Natural killer cell treated with Interleukin-12 subunit alpha and Interleukin-12 subunit beta and Interleukin-15 and Interleukin-18, amount 100 ng/mL, for 72 hours (primary cell): ENCODE data around the gene LYZ. TPM values are rescaled to one million over a fixed set of nuclear protein-coding genes. Genes with fewer than 3 reads are reported as not detected.

Experiments
- ATAC-seq, 2 donors: fragments of 150-1000 bp; cut with Tn5 transposase in 1 of 2; sonication (Bioruptor Pico), chemical (Tn5 transposase) in 1 of 2; 2 replicates each; pipeline ENCODE4 v1.10.0; 2021
- DNase-seq: peaks from one replicate; pipeline ENCODE4 v3.0.0; 2022; ENCODE audit warnings: low spot score
- H3K27ac Mint-ChIP-seq, 2 donors: 1 replicate in 1 of 2; 2 replicates in 1 of 2; pipeline ENCODE4 v1.8.0; 2022; ENCODE audit warnings: mixed read lengths in 2 of 2, mild to moderate bottlenecking in 1 of 2, moderate library complexity in 1 of 2
- H3K27me3 Mint-ChIP-seq, 2 donors: 1 replicate in 1 of 2; 2 replicates in 1 of 2; pipeline ENCODE4 v1.8.0; 2022; ENCODE audit warnings: mixed read lengths in 2 of 2
- H3K36me3 Mint-ChIP-seq: one replicate; pipeline ENCODE4 v1.8.0; 2022; ENCODE audit warnings: mixed read lengths
- H3K4me1 Mint-ChIP-seq, 2 donors: 1 replicate in 1 of 2; 2 replicates in 1 of 2; pipeline ENCODE4 v1.8.0; 2022; ENCODE audit warnings: low read depth in 2 of 2, mixed read lengths in 2 of 2, mild to moderate bottlenecking in 1 of 2
- H3K4me3 Mint-ChIP-seq: one replicate; pipeline ENCODE4 v1.8.0; 2022; ENCODE audit warnings: mixed read lengths
- H3K9me3 Mint-ChIP-seq: 2 replicates; pipeline ENCODE4 v1.8.0; 2022; ENCODE audit warnings: mixed read lengths
- total RNA-seq, 2 donors: library from RNA; stranded (reverse); gene quantifications; one replicate each; pipeline ENCODE4 v1.2.3, GENCODE V29; 2022

The LYZ gene
- total RNA-seq, 2 donors from 2014 or later = 0.36 TPM; not detected in 1

DNA sequence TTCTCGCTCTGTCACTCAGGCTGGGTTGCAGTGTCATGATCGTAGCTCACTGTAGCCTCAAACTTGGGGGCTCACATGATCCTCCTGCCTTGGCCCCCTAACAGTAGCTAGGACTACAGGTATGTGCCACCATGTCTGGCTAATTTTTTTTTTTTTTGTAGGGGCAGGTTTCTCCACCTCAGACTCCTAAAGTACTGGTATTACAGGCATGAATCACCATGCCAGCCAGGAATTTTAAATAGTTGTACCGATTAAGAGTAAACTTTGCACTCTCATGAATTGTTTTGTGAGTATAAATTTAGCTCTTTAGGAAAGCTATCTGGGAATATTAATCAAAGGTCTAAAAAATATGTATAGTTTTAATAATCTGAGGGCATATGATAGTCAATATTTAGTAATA is 36.9 kb downstream of the LYZ start:
- no peak for ATAC-seq
- no peak for DNase-seq
- Mint-ChIP-seq H3K36me3 (peaks cover 3% of the 10 kb centered on the region), H3K27ac (no peak overlapping the region), H3K9me3 (no peaks in the 10 kb centered on the region), H3K4me3 (no peak overlapping the region), H3K4me1 (no peaks in the 10 kb centered on the region), H3K27me3 (no peaks in the 10 kb centered on the region)

DNA sequence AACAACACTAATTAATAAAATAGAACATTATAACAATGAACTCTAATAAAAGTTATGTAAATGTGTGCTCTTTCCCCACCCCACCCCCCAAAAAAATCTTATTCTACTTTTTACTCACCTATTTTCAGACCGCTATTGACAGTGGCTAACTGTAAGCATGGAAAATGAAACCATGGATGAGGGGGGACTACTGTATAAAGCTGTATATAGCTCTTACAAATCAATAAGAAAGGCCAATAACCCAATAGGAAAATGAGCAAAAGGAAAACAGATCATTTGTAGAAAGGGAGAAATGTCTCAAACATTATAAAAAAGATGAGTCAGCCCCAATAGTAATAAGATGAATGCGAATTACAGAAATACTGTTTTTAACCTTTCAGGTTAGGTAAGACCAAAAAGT is 38.7 kb downstream of the LYZ start:
- Mint-ChIP-seq H3K4me1 (no peaks in the 10 kb centered on the region), H3K9me3 (no peaks in the 10 kb centered on the region), H3K27ac (no peak overlapping the region), H3K27me3 (no peaks in the 10 kb centered on the region), H3K36me3 (peaks cover 10% of the 10 kb centered on the region), H3K4me3 (no peak overlapping the region)
- DNase-seq (no peak), ATAC-seq (no peak)

DNA sequence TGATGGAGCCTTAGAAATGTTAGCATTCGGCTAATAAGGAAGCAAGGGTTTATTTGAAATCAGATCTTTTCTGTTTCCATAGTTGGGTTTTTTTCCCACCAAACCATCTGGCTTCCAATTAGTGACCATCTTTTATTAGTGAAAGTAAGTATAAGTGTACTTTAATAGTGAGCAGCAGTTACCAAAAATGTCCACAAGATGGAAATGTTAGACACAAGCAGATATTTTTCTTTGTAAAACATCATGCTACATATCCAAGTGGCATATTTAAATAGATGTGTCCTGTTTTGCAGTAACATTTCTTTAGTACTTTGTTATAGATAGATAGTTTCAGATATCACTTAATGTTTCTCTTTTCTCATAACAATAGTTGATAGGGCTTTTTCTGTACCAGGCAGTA is 40.2 kb downstream of the LYZ start:
- H3K36me3 Mint-ChIP-seq = peaks cover 10% of the 10 kb centered on the region
- no peaks in the 10 kb centered on the region for H3K9me3 Mint-ChIP-seq
- DNase-seq (no peak), ATAC-seq (no peak)
- no peaks in the 10 kb centered on the region for H3K27me3 Mint-ChIP-seq
- no peak overlapping the region for H3K4me3 Mint-ChIP-seq
- no peaks in the 10 kb centered on the region for H3K4me1 Mint-ChIP-seq
- no peak overlapping the region for H3K27ac Mint-ChIP-seq

- ATAC-seq (no peak), DNase-seq (no peak)
- Mint-ChIP-seq H3K36me3 (peaks cover 10% of the 10 kb centered on the region), H3K27ac (no peak overlapping the region), H3K4me1 (no peaks in the 10 kb centered on the region), H3K9me3 (no peaks in the 10 kb centered on the region), H3K27me3 (no peaks in the 10 kb centered on the region), H3K4me3 (no peak overlapping the region)
These were observed 41.6 kb downstream of the LYZ start for GRCh38 chr12:69389831-69390230.

- Mint-ChIP-seq H3K9me3 (no peaks in the 10 kb centered on the region), H3K4me1 (no peaks in the 10 kb centered on the region), H3K36me3 (peaks cover 22% of the 10 kb centered on the region), H3K4me3 (no peak overlapping the region), H3K27ac (no peak overlapping the region), H3K27me3 (no peaks in the 10 kb centered on the region)
- ATAC-seq (no peak), DNase-seq (no peak)
These were observed 44.2 kb downstream of the LYZ start for GRCh38 chr12:69392179-69392928.

GRCh38 chr12:69396041-69396440 is 47.9 kb downstream of the LYZ start:
- DNase-seq = no peak
- Mint-ChIP-seq H3K4me1 (no peaks in the 10 kb centered on the region), H3K4me3 (no peak overlapping the region), H3K27me3 (no peaks in the 10 kb centered on the region), H3K27ac (no peak overlapping the region), H3K36me3 (peaks cover 26% of the 10 kb centered on the region), H3K9me3 (no peaks in the 10 kb centered on the region)
- no peak for ATAC-seq

DNA sequence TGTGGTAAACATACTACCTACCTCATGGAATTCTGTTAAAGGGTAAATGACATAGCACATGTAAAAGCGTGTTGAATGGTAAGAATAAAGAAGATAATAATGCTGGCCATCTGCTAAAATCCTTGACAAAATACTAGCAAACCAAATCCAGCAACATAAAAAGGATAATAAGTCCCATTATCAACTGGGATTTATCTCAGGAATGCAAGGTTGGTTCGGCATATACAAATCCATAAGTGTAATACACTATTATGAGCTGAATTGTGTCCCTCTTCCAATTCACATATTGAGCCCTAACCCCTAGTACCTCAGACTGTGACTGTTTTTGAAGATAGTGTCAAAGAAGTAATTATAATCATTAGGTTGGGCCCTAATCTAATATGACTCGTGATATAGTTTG is 48.8 kb downstream of the LYZ start:
- no peaks in the 10 kb centered on the region for H3K9me3 Mint-ChIP-seq
- no peaks in the 10 kb centered on the region for H3K4me1 Mint-ChIP-seq
- no peak for ATAC-seq
- peaks cover 20% of the 10 kb centered on the region for H3K36me3 Mint-ChIP-seq
- H3K27ac Mint-ChIP-seq = no peak overlapping the region
- H3K27me3 Mint-ChIP-seq = no peaks in the 10 kb centered on the region
- H3K4me3 Mint-ChIP-seq = no peak overlapping the region
- DNase-seq = no peak

DNA sequence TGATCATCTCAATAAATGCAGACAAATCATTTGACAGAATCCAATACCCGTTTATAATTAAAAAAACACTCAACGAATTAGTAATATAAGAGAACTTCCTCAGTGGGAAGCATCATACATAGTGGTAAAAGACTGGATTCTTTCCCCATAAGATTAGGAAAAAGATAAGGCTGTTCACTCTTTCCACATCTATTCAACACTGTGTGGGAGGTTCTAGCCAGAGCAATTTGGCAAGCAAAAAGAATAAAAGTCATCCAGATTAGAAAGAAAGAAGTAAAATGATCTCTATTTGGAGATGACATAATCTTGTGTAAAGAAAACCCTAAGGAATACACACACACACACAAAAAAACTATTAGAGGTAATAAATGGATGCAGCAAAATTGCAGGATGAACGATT is 49.8 kb downstream of the LYZ start:
- Mint-ChIP-seq H3K36me3 (peaks cover 20% of the 10 kb centered on the region), H3K27me3 (no peaks in the 10 kb centered on the region), H3K9me3 (no peaks in the 10 kb centered on the region), H3K4me3 (no peak overlapping the region), H3K4me1 (no peaks in the 10 kb centered on the region), H3K27ac (no peak overlapping the region)
- DNase-seq = no peak
- ATAC-seq = no peak

- no peak overlapping the region for H3K4me3 Mint-ChIP-seq
- no peaks in the 10 kb centered on the region for H3K9me3 Mint-ChIP-seq
- H3K27me3 Mint-ChIP-seq = no peaks in the 10 kb centered on the region
- H3K36me3 Mint-ChIP-seq = peaks cover 12% of the 10 kb centered on the region
- DNase-seq = no peak
- ATAC-seq = no peak
- no peak overlapping the region for H3K27ac Mint-ChIP-seq
- no peaks in the 10 kb centered on the region for H3K4me1 Mint-ChIP-seq
These were observed 53.8 kb downstream of the LYZ start for GRCh38 chr12:69401940-69402339.

Other genes starting within 250 kb of the LYZ start
- gene CPSF6, start 108.8 kb upstream of the LYZ start, total RNA-seq = 100 to 1,000 TPM in 1 of 2 donors, 10 to 100 TPM in 1; 84.3 to 101 TPM
- 10 to 100 TPM; 14.9 to 27.8 TPM for gene YEATS4, start 11.4 kb downstream of the LYZ start, total RNA-seq
- gene FRS2, start 122.0 kb downstream of the LYZ start, total RNA-seq = 10 to 100 TPM; 15.2 to 17.6 TPM
- gene CCT2, start 237.1 kb downstream of the LYZ start, total RNA-seq = 100 to 1,000 TPM; 225 to 394 TPM